Tibial nerve (tissue), 4 donors: Measurements from ENCODE around the gene CCDC124.

Source experiments
- CTCF ChIP-seq, 5 experiments: fragments of 200-600 bp in 3 of 5; fragments of 450-650 bp in 2 of 5; sonication (generic) in 3 of 5; IDR thresholded peaks; one replicate each; pipeline ENCODE4 v1.5.1; 2016 to 2019; ENCODE audit warnings: antibody characterized with exemption in 5 of 5, mild to moderate bottlenecking in 3 of 5, moderate library complexity in 2 of 5
- EP300 ChIP-seq, 2 donors: sonication (generic); formaldehyde crosslinking; IDR thresholded peaks; one replicate each; pipeline ENCODE4 v1.6.1; 2017; ENCODE audit warnings: antibody characterized with exemption in 2 of 2, mild to moderate bottlenecking in 1 of 2
- POLR2A ChIP-seq, 2 donors: fragments of 450-650 bp; IDR thresholded peaks; one replicate each; pipeline ENCODE4 v1.6.1; 2017; ENCODE audit warnings: antibody characterized with exemption in 2 of 2, mild to moderate bottlenecking in 2 of 2, moderate library complexity in 2 of 2

- TF ChIP-seq CTCF (IDR thresholded peaks at IDR 0.05) (no peak), POLR2A (IDR thresholded peaks at IDR 0.05) (no peak), EP300 (IDR thresholded peaks at IDR 0.05) (no peak)
Measured at GRCh38 chr19:17942582-17943273, 9.9 kb downstream of the CCDC124 start.
